22Rv1 (cell line): Measurements from ENCODE around the gene CACNA1A.

Experiments used
- CTCF ChIP-seq: fragments of 450-650 bp; IDR thresholded peaks from 2 replicates; pipeline ENCODE4 v1.5.1; 2017; ENCODE audit warnings: mild to moderate bottlenecking
- ZFX ChIP-seq: fragments of 450-650 bp; IDR thresholded peaks from 2 replicates; pipeline ENCODE4 v1.6.1; 2017; ENCODE audit warnings: antibody characterized with exemption, borderline replicate concordance

- peak; percentile 78 for TF ChIP-seq CTCF
- no peak for TF ChIP-seq ZFX
These were observed 271.8 kb downstream of the CACNA1A start for GRCh38 chr19:13234518-13234917.
